ENCODE data around the gene TANGO2. TPM values are rescaled to one million over a fixed set of nuclear protein-coding genes. Genes with fewer than 3 reads are reported as not detected.

TANGO2 gene
- total RNA-seq, 1 experiment from 2014 or later: 14.6 TPM

DNA sequence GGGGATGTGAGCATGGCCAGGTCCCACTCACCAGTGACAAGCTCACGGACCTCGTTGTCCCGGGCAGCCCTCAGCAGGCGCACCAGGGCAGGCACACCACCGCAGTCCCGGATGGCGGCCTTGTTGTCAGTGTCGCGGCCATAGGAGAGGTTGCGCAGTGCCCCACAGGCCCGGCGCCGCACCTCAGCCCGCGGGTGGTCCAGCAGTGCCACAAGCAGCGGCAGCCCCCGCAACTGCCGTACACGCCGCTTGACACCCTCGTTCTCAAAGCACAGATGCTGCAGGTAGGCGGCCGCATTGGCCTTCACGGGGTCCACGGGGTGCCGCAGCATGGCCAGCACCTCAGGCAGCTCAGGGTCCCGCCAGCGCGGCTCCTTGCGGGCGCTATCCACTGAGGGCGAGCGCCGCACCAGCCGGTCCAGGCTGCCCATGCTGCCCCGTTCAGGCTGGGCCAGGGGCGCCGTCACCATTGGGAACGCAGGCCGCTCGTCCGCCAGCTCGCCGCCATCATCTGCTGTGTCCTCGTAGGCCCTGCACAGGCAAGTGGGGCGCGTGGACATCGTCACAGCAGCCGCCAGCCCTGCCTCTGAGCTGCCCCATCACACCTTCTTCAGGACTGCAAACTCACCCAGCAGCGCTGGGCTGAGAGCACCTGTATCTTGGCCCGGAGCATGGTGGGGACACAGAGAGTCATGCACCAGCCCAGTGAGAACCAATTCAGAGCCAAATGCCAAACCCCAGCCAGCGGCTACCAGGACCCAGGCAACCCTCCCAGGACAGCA lies 41.0 kb upstream of the TANGO2 start:
- Histone ChIP-seq H3K9ac (ENCODE audit: extremely low read depth, insufficient read length, low read length) (no peak overlapping the region), H3K79me1 (ENCODE audit: insufficient read depth, low read depth, low read length, poor library complexity, severe bottlenecking) (peaks cover under 1% of the 10 kb centered on the region), H2BK15ac (ENCODE audit: low read depth, low read length) (no peak overlapping the region), H3K9me3 (ENCODE audit: control insufficient read depth, low read depth, low read length) (no peaks in the 10 kb centered on the region), H3K27ac (ENCODE audit: insufficient read length, low read depth, low read length) (no peak overlapping the region), H2BK5ac (ENCODE audit: insufficient read length, low read length) (no peak overlapping the region), H4K5ac (ENCODE audit: insufficient read length, low read depth, low read length) (no peak overlapping the region), H3K23ac (ENCODE audit: insufficient read length, low read depth, low read length) (no peak overlapping the region), H3K14ac (ENCODE audit: insufficient read depth, low read length) (no peak overlapping the region), H3K79me2 (ENCODE audit: insufficient read depth, low read length) (no peaks in the 10 kb centered on the region), H3K27me3 (ENCODE audit: insufficient read depth, low read length) (no peaks in the 10 kb centered on the region), H4K20me1 (ENCODE audit: control insufficient read depth, insufficient read depth, insufficient read length) (no peaks in the 10 kb centered on the region), H3K23me2 (ENCODE audit: insufficient read length, low read depth, low read length, poor library complexity, severe bottlenecking) (no peaks in the 10 kb centered on the region), H2BK120ac (ENCODE audit: low read depth, low read length, poor library complexity, severe bottlenecking) (no peak overlapping the region), H2BK20ac (ENCODE audit: low read depth, low read length, poor library complexity, severe bottlenecking) (no peak overlapping the region), H3K18ac (ENCODE audit: insufficient read length, low read depth, low read length) (no peak overlapping the region), H4K8ac (replicated peaks; ENCODE audit: insufficient read length, low read depth, low read length) (no peak overlapping the region), H3K4me2 (ENCODE audit: insufficient read depth, insufficient read length, low read length) (no peak overlapping the region), H3K4me1 (ENCODE audit: insufficient read depth, low read length) (no peaks in the 10 kb centered on the region; the same call in 1 of the 2 replicates), H2AFZ (ENCODE audit: low read length) (no peak overlapping the region), H3K56ac (ENCODE audit: insufficient read length, low read depth, low read length) (no peak overlapping the region), H3T11ph (ENCODE audit: low read length) (no peak overlapping the region), H2AK5ac (ENCODE audit: insufficient read length, low read length) (no peak overlapping the region), H4K91ac (ENCODE audit: insufficient read length, low read depth, low read length) (no peak overlapping the region), H3K4ac (ENCODE audit: low read depth, low read length) (no peak overlapping the region), H2BK12ac (ENCODE audit: insufficient read length, low read depth, low read length) (no peak overlapping the region)
- no peak for DNase-seq
- TF ChIP-seq, protein P1, sequence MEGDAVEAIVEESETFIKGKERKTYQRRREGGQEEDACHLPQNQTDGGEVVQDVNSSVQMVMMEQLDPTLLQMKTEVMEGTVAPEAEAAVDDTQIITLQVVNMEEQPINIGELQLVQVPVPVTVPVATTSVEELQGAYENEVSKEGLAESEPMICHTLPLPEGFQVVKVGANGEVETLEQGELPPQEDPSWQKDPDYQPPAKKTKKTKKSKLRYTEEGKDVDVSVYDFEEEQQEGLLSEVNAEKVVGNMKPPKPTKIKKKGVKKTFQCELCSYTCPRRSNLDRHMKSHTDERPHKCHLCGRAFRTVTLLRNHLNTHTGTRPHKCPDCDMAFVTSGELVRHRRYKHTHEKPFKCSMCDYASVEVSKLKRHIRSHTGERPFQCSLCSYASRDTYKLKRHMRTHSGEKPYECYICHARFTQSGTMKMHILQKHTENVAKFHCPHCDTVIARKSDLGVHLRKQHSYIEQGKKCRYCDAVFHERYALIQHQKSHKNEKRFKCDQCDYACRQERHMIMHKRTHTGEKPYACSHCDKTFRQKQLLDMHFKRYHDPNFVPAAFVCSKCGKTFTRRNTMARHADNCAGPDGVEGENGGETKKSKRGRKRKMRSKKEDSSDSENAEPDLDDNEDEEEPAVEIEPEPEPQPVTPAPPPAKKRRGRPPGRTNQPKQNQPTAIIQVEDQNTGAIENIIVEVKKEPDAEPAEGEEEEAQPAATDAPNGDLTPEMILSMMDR (conservative IDR thresholded peaks at IDR 0.05): no peak
- Mint-ChIP-seq H3K36me3 (ENCODE audit: insufficient read depth in 1 of 3, low read depth in 3 of 3) (peaks cover 10 to 31% (median 21%) of the 10 kb centered on the region in 3 experiments; a peak in 5 of 7 replicates), H3K27ac (no peak overlapping the region), H3K4me3 (no peak overlapping the region), H3K9me3 (no peaks in the 10 kb centered on the region; a peak in 1 of 5 replicates), H3K4me1 (peaks cover 8 to 17% of the 10 kb centered on the region in 2 experiments), H3K27me3 (ENCODE audit: low read depth) (no peaks in the 10 kb centered on the region)
- no CpG with 5 or more reads among the region's 52 CpGs for WGBS (ENCODE audit: extremely low coverage, insufficient read length, low lambda C conversion rate)
